Suppressor macrophage (primary cell): ENCODE data around the gene GALNT14.

Experiments used
- DNase-seq, 4 experiments: peaks; one replicate each; pipeline ENCODE4 v3.0.0-alpha.2; 2020 to 2022

Gene GALNT14

DNA sequence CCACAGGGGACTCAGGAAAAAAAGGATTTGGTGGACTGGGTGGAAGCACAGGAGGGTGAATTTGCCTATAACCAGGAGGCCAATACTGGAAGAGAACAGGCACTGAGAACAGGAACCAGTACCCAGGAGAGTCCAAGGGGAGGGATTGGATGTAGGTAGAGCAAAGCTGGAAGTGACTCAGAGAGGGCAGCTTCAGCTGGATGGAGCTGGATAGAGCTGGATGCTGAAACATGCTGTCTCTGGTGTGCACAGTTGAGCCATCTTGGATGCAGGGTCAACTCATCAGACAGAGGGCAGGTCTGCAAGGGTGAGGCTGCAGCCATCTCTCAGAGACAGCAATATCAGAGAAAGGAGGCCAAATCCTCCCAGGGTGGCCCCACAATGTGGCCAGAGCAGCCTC lies 134.0 kb downstream of the GALNT14 start:
- no peak for DNase-seq

DNA sequence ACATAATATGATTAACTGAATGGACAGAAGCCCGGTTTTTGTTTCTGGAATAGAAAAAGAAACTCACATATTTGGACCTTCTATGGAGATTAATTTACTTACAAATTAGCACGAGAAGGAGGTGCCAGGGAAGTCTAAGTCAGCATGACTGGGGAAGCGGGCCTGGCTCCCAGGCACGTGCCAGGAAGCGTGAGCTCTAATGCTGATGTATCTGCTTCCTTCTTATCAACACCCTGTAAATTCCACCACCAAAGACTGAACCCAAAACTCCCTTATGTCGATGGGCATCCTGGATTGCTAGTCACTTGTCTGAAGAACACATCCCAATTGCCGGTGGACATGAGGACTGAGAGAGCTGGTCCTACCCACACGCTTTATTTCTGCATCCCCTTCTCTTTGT lies 134.5 kb downstream of the GALNT14 start:
- peak; percentile 37 to 70 (median 58) for DNase-seq

DNA sequence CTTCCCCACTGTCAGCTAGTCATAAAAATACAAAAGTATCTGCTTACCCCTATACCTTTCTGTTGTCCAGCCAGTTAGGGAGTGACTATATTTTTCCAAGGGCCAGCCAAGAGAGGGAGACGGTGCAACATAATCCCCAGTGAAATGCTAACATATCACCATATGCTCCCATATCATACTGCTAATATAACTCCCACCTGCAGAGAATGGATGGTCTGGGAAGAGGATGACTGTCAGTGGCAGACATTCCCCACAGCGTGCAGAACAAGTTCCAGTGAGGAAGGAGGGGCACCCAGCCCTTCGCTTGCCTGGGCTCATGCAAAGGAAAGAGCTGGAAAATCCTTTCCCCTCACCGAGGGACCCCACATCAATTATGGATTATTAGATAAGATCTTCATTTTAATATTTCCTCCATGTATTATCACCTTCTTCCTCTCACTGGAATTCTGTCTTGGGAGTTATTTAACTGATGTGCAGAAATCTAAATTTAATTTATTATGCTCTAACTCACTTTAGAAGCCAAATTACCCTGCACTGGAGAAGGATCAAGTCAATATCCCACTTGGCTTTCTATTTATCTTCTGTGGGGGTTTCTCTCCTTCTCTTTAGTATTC lies 135.6 kb downstream of the GALNT14 start:
- DNase-seq, result no peak

DNA sequence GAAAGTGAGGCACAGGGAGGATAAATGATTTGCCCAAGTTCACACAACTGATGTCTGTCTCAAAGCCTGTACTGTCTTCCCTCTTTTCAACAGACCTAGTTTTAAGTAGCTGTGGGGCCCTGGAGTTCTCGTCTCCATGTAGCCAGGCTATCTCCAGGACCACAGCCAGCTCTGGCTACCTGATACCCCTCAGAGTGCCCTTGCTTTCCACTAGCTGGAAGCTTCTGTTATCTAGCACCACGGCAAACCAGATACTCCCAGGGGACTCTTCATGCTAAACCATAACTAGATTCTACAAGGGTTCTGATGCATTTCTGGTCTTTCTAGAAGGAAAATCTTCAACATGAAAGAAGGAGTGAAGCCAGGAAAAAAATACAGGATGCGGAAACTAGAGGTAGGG lies 137.3 kb downstream of the GALNT14 start:
- no peak for DNase-seq

DNA sequence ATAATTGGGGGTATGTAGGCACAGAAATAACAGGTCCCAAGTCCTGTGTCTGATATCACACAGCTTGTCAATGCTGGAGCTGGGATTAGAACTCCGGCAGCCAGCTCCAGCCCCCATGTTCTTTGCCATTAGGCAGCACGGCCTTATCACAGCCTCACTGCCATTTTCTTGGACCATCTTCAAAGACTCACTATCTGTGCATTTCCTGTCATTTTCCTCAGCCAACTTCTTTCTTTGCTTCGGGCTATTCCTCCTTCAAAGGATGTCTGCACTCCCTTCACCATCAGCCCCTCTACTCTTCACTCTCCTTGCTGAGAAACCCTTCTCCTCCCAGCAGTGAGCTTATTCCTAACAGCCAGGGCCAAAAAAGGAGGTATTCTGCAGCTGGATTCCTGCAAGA lies 139.6 kb downstream of the GALNT14 start:
- DNase-seq, result no peak

DNA sequence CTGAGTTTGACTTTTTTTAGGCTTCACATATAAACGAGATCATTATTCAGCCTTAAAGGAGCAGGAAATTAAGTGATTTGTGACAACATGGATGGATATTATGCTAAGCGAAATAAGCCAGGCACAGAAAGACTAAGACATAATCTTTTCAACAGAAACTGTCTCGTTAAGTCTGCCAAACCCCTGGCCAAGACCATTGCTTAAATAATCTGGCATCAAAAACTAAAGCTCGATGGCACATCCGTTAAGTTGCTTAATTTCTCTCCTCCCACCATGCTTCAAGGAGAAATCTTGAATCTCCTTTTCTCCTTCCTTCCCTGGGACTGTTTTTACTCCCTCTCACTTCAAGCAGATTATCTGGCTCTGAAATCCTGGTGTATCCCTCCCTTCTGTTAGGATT lies 140.3 kb downstream of the GALNT14 start:
- no peak for DNase-seq

DNA sequence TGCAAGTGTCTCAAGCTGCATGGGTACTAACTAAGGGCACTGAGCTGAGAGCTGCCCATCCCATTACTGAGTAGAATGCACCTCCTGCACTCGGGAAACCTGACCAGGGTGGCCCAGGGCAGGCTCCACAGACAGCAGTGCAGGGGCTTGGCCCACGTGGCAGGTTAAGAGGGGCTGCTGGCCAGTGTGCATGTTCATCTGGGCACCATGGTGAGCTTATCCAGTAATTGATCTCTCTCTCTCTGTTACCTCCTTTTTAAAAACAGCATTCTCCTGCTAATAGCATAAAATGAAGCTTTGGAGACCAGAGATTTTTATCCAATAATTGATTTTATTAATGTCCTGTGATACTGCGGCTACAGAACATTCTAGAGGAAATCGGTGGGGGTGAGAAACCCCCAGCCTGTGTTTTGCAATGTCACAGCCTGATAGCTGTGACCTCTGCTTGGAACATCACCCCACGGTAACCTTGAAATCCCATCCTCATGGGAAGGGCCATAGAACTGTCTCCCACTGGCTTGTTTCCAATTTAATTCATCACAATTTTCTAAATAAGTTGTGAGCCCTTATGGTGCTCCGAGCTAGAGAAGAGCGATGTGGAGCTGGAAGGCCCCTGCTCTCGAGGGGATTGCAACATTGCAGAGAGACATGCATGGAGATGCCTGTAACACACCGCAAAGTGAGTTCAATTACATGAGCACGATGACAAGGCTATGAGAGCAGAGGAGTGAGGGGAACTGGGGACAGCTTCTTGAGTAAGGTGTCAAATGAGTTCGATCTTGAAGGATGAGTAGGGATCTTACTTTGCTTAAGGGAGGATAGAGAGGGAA lies 143.8 kb downstream of the GALNT14 start:
- no peak for DNase-seq

DNA sequence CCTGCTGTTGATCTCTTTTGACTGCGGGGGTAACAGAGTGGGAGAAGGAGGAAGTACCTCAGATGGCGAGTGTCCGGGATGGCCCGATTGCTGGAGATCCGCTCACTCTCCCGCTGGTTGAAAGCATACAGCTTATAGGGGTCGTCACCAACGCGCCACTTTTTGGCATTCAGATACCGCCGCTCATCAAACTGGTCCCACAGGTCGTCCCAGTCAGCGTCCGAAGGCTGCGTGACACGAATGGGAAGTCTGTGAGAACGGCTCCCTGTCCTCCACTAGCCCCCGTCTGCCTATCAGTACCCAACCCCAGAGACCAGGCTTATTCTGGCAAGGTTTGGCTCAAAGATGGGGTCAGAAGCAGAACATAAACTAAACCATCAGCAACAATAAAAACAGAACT lies 145.5 kb downstream of the GALNT14 start:
- DNase-seq, result no peak

DNA sequence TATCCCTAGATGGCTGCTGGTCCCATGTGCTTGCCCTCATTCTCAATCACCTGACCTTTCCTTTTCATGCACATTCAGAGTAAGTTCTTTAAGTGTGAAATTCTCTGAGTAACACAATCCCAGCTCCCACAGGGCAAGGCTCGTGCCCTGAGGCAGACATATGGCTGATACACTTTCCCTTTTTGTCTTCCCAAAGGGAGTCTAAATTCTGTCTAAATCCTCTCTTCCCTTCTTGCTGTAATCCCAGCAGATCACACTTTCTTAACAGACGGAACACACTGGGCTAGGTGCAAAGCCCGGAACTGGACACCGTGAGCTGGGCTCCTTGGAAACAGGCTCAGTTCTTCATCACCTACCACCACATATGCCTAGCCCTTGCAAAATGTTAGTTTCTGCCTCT lies 147.6 kb downstream of the GALNT14 start:
- no peak for DNase-seq

DNA sequence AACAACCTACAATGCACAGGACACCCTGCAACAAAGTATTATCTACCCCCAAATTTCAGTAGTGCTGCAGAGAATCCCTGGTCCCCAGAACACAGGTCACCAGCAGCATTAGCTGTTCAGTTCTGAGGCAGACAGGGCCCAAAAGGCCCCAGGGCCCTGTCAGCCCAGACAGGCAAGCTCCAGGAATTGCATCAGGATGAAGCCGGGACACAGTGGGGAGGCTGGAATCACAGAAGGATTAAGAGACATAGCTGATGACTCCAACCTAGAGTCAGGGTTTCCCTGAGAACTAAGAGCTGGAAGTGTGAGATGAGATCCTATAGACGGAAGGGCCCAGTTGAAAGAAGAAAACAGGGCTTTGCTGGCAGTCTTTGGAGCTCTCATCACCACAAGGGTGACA lies 148.1 kb downstream of the GALNT14 start:
- no peak for DNase-seq

DNA sequence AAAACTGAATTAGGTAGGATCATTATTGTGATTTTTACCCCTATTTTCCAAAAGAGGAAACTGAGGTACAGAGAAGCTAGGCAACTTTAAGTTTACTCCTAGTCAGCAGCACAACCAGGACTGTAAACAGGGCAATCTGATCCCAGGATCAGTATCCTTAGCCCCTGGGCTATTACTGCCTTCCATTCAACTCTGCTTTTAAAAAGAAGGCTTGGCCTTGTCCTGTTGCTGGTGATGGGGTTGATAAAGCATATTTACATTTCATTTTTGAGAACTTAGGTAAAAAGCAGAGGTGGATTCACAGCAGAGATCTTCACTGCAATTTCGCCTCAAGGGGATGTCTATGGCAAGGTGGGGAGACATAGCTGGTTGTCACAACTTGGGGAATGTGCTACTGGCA lies 148.5 kb downstream of the GALNT14 start:
- DNase-seq, result no peak

DNA sequence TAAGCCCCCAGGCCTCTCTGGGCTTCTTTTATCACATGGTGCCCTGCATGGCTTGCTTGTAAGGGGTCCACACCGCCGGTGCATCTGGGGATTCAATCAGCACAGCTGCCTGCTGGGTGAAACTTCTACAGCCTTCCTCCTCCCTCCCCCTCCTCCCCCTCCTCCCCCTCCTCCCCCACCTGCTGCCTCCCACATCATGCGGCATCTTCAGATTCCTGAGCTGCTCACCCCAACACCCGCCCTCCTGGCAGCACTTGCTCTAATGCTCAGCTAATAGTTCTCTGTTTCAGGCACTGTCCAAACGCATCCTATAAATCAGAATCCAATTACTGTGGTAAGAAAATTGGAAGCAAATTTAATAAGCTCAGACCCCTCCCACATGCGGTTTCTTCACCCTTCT lies 150.7 kb downstream of the GALNT14 start:
- no peak for DNase-seq

DNA sequence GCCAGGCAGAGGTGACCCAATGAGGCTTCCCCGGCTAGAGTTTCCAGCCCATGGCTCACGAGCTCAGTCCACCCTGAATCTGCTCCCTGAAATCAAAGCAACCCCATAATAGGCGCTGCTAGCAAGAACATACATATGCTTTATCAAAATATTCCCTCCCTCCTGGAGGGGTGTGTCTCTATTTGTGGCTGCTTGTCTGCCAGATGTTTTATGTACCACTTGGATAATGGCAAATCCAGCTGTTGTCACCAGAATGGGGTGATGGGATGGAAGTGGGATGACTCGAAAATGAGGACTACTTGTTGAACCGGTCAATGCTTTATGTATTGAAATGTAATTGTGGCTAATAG lies 152.0 kb downstream of the GALNT14 start:
- no peak for DNase-seq

DNA sequence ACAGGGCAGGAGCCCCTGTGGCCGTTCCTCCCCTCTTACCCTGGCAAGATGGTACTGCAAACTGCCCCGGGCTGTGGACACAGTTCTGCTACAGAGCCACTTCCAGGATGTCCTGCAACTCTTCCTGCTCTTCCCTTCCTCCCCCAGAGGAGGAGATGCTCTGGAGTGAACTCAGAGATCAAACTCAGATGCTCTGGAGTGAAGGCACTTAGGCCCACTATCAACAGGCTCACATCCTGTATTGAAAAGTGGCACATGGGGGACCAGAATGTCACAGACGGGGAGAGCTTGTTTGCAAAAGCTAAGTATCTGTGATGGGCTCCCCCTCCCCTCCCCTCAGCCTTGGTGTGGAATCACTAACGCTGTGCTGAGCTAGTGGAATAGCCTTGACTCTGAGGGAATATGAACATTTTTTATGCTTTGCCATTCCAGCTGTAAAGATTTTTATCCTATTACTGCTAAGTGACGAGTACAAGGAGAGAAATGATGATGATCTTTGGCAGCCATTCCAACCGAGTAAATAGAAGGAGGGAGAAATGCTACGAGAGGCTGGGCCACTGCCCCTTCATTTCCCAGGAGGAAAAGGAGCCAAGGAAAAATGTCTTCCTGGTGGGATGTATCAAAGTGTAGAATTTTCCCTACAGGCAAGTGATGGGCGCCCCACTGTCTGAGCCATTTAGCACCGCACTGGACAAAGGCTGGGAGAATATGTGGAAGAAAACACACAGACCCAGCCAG lies 152.6 kb downstream of the GALNT14 start:
- DNase-seq, result no peak

DNA sequence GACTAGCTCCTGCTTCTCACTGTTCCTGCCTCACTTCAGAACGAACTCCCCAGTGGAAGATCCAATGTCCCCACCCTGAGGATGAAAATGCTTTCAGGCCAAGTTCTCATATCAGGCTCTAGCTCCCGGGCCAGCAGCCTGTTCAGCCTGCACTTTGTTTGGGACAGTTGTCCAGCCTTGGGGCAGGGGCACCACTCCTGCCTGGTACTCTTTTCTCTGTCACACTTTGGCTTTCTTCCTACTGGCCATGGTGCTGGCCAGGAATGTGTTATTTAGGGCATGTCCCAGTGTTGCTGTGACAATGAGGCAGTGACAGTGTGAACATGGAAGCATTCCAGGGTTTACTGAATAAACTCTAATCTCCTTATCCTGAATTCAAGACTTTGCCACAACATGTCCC lies 154.1 kb downstream of the GALNT14 start:
- DNase-seq, result no peak

DNA sequence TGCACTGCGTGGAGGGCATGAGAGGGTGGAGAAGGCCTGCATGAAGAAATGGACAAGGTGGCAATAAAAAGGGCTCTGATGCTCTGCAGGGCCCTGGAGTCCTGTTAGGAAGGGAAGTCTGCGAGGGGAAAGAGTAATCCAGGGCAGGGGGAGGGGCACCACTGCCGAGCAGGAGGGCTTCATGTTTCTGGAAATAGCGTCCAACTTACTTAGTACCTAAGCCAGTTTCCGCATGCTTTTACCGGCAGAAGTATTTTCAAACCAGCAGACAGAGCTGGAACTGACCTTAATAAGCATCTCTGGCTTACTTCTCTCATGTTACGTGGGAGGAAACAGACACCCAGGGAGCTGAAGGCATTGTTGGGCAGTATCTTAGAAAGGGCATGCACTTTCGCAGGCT lies 156.7 kb downstream of the GALNT14 start:
- DNase-seq, result no peak

DNA sequence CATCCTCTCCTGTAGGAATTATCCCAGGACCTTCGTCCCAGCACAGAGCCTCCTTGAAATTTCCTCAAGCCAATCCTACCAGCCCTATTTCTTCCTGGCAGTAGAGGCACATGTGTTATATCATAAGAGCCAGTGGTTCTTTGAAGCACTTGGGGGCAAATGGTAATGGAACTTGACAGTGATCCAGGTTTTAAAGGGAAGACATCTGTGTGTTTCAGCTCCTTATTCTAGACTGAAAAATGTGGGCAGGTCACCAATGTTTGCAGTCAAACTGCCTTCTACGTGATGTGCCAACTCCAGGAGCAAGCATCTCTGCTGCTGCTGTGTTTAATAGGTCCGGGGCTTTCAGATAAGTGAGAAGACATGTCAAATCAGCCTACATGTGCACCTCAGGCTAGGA lies 157.1 kb downstream of the GALNT14 start:
- no peak for DNase-seq

DNA sequence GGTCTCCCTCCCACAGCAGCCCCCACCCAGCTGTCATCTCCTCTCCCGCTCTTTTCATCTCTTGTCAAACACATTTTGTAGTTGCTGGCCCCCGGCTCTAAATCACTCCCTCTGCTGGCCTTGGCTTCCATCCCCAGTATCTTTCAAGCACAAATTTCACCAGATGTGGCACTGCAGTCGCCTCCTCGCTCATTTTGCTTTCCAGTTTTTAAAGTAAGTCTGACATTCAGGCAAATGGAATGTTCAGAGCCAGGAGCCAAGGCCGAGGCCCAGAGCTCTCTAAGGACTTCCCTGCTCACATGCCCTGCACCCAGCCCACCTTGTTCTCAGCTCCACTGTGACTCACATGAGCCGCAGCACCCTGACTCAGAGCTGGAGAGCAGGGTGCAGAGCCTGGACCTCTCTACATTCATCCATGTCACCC lies 158.4 kb downstream of the GALNT14 start:
- no peak for DNase-seq

DNA sequence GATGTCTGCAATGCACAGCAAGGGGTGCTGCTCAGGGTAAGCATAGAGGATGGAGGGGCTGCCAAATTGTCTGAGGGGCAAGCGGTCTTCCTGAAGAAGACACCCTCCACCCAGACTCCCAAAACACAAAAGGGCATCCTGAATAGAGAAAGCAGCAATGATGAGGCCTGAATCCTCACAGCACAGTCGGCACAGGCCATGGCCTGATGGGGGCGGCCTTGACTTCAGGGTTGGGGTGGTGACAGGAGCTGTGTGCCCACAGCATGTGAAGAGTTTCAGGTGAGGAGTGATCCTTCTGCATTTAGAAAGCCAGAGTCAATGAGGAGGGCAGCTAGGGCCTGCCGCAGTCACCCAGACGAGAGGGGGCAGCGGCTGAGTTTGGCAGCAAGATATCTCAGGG lies 159.4 kb downstream of the GALNT14 start:
- peak in 1 of 4 experiments; percentile 9 for DNase-seq

DNA sequence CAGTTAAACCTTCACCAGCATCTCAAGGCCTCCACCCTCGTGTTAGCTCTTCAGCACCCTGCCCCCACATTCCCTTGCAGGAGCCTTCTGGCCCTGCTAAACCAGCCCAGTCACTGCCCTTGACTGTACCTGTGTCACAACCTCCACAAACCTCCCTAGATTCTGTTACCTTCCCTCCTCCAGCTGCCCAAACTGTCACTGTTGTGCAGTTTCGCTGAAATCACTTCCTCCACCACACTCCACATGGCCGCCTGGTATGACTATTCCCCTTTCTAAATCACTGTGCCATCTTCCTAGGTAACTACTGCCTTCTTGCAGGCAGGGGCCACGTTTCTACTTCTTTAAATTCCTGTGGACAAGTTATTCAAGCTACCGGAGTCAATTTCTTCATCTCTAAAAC lies 160.2 kb downstream of the GALNT14 start:
- DNase-seq, result no peak

DNA sequence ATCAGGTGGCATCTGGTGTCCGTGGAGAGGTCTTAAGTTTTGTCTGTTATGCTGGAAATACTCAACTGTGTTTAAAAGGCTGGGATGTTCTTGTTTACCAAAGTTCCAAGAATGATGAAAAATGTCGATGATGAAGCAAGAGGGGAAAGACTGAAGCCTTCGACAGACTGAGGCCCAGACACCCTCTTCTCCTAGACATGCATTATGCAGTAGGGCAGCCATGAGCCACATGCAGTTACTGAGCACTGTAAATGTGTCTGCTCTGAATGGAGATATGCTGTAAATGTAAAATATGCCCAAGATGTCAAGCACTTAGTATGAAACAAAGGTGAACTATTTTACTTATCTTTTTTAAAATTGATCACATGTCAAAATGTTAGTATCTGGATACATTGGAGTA lies 163.1 kb downstream of the GALNT14 start:
- DNase-seq, result no peak

DNA sequence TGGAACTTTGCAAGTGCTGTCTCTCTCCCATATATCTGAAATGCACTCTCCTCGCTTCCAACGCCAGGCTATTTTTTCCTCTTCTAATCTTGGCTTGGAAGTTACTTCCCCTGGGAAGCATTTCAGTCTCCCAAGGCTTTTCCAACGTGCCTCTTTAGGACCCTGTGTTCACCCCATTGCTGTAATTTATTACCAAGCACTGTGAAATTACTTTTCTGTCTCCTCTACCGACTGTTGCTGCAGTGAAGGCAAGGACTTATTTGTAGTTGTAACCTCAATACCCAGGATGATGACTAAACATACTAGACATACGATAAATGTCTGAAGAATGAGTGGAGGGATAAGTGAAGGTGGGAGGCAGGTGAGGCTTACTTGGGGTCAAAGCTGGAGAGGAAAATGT lies 163.7 kb downstream of the GALNT14 start:
- DNase-seq, result no peak

DNA sequence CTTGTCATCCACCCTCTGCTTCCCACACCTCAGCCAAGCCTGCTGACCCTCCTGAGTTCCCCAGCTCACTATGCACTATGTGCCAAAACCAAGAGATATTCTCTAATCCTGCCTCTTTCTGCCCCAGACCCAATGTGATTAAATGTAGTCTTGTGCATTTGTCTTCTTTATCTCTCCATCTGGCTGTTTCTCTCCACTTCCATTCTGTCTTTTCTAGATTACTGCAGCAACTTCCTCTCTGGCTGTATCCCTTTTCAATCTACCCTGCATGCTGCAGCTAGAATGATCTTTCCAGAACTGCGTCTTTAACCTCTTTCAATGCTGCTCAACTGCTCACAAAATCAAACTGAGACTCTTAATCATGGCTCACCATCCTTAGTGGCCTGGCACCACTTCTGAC lies 164.1 kb downstream of the GALNT14 start:
- no peak for DNase-seq
